Nephron (organoid): Measurements from ENCODE around the gene CHCHD6.

Source experiments
- H3K27ac Mint-ChIP-seq, 3 experiments: 2 replicates each; pipeline ENCODE4 v1.8.0; 2020; ENCODE audit warnings: mixed read lengths in 3 of 3, mild to moderate bottlenecking in 2 of 3, moderate library complexity in 1 of 3
- H3K27me3 Mint-ChIP-seq: 2 replicates; pipeline ENCODE4 v1.8.0; 2021; ENCODE audit warnings: low read depth, mild to moderate bottlenecking, moderate library complexity, mixed read lengths
- H3K36me3 Mint-ChIP-seq: 2 replicates; pipeline ENCODE4 v1.8.0; 2020; ENCODE audit warnings: low read depth, mixed read lengths
- H3K4me1 Mint-ChIP-seq: 2 replicates; pipeline ENCODE4 v1.8.0; 2020; ENCODE audit warnings: mixed read lengths
- H3K4me3 Mint-ChIP-seq, 3 experiments: 2 replicates each; pipeline ENCODE4 v1.8.0; 2020; ENCODE audit warnings: mild to moderate bottlenecking in 3 of 3, mixed read lengths in 3 of 3, moderate library complexity in 2 of 3
- H3K9me3 Mint-ChIP-seq: 2 replicates; pipeline ENCODE4 v1.8.0; 2020; ENCODE audit warnings: mixed read lengths
- TF ChIP-seq, protein P1 (sequence below), 3 experiments: fragments of 200-600 bp; sonication (generic); IDR thresholded peaks; one replicate each; pipeline ENCODE4 v1.5.0; 2021; ENCODE audit warnings: antibody characterized with exemption in 3 of 3; ENCODE audit not compliant: unreplicated experiment in 3 of 3

Gene CHCHD6

DNA sequence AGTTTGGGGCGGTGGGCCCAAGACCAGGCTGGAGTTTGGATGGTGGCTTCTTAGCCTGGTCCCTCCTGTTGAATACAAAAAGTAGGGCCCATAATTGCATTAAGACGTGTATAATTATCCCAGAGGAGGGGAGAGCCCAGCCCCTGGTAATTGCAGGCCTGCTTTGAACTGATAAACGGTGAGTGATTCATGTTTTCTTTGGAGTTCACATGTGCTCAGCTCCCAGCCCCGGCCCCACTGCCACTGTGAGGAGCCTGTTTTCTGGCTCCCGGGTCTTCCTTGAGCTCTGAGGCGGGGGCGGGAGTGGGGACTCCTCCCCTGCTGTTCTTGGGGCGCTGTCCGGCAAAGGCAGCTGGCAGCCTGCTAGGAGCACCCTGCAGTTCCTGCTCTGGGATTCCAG, 282.0 kb downstream of the CHCHD6 start:
- TF ChIP-seq, protein P1, sequence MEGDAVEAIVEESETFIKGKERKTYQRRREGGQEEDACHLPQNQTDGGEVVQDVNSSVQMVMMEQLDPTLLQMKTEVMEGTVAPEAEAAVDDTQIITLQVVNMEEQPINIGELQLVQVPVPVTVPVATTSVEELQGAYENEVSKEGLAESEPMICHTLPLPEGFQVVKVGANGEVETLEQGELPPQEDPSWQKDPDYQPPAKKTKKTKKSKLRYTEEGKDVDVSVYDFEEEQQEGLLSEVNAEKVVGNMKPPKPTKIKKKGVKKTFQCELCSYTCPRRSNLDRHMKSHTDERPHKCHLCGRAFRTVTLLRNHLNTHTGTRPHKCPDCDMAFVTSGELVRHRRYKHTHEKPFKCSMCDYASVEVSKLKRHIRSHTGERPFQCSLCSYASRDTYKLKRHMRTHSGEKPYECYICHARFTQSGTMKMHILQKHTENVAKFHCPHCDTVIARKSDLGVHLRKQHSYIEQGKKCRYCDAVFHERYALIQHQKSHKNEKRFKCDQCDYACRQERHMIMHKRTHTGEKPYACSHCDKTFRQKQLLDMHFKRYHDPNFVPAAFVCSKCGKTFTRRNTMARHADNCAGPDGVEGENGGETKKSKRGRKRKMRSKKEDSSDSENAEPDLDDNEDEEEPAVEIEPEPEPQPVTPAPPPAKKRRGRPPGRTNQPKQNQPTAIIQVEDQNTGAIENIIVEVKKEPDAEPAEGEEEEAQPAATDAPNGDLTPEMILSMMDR (IDR thresholded peaks at IDR 0.05; ENCODE audit: unreplicated experiment in 3 of 3) = no peak
- peak overlapping the region; percentile 59 to 82 (median 75) for H3K4me3 Mint-ChIP-seq
- H3K4me1 Mint-ChIP-seq = peaks cover 17% of the 10 kb centered on the region
- peaks cover 3% of the 10 kb centered on the region for H3K36me3 Mint-ChIP-seq
- no peaks in the 10 kb centered on the region for H3K9me3 Mint-ChIP-seq
- H3K27me3 Mint-ChIP-seq = peaks cover 15% of the 10 kb centered on the region
- H3K27ac Mint-ChIP-seq = no peak overlapping the region

DNA sequence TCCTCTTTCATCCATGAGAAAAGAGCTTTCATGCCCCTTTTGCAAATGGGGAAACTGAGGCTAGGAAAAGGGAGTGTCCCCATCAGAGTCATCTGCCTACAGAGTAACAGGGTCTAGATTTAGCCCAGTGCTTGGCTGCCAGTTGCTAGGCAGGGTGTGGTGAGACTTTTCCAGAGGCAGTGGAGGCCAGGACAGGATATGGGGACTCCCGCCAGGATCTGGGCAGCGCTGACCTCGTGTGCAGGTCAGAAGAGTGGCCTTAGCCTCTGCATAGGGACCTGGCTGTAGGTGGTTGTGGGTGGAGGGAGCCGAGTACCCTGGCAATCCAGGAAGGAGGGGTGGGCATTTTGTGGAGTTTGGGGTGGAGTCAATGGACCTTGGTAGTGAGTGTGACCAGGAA, 283.1 kb downstream of the CHCHD6 start:
- no peak overlapping the region for H3K4me3 Mint-ChIP-seq

DNA sequence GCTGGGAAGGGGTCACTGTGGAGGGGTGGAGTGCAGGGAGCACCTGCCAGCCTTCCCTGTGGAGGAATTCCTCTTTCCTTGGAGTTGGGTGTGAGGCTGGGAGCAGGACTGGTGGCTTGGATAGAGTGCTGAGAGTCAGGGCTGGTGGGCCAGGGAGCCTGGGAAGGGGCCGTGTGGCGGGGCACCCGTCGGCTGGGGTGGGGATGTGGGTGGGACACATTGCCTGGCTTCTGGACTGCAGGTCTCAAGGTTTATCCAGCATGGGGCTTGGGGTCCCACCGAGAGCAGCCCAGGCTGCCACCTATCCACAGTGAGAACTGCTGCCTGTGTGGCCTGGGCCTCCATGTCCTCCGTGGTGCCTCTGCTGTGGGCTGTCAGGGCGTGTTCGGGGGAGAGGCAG, 283.6 kb downstream of the CHCHD6 start:
- Mint-ChIP-seq H3K36me3 (peaks cover 3% of the 10 kb centered on the region), H3K4me1 (peaks cover 17% of the 10 kb centered on the region), H3K27me3 (no peaks in the 10 kb centered on the region), H3K9me3 (no peaks in the 10 kb centered on the region), H3K27ac (no peak overlapping the region), H3K4me3 (peak overlapping the region in 1 of 3 experiments; percentile 40)
- TF ChIP-seq, protein P1 (IDR thresholded peaks at IDR 0.05; ENCODE audit: unreplicated experiment in 3 of 3) = no peak

More for the DNA sequence above, 283.1 kb downstream of the CHCHD6 start:
- H3K36me3 Mint-ChIP-seq = peaks cover 3% of the 10 kb centered on the region
- H3K27me3 Mint-ChIP-seq = peaks cover 4% of the 10 kb centered on the region
- H3K27ac Mint-ChIP-seq = no peak overlapping the region
- H3K9me3 Mint-ChIP-seq = no peaks in the 10 kb centered on the region
- peaks cover 17% of the 10 kb centered on the region for H3K4me1 Mint-ChIP-seq
- TF ChIP-seq, protein P1 (IDR thresholded peaks at IDR 0.05; ENCODE audit: unreplicated experiment in 3 of 3) = no peak

DNA sequence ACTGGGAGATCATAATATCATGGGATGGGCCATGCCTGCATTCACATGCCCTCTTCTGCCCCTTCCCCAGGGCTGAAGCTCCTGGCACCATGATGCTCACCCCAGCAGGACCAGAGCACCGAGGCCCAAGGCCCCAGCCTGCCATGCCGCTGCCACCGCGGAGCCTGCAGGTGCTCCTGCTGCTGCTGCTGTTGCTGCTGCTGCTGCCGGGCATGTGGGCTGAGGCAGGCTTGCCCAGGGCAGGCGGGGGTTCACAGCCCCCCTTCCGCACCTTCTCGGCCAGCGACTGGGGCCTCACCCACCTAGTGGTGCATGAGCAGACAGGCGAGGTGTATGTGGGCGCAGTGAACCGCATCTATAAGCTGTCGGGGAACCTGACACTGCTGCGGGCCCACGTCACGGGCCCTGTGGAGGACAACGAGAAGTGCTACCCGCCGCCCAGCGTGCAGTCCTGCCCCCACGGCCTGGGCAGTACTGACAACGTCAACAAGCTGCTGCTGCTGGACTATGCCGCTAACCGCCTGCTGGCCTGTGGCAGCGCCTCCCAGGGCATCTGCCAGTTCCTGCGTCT, 284.5 kb downstream of the CHCHD6 start:
- Mint-ChIP-seq H3K27me3 (no peaks in the 10 kb centered on the region), H3K9me3 (no peaks in the 10 kb centered on the region), H3K4me1 (peaks cover 17% of the 10 kb centered on the region), H3K4me3 (no peak overlapping the region), H3K27ac (no peak overlapping the region), H3K36me3 (peaks cover 3% of the 10 kb centered on the region)
- TF ChIP-seq, protein P1 (IDR thresholded peaks at IDR 0.05; ENCODE audit: unreplicated experiment in 3 of 3) = no peak

DNA sequence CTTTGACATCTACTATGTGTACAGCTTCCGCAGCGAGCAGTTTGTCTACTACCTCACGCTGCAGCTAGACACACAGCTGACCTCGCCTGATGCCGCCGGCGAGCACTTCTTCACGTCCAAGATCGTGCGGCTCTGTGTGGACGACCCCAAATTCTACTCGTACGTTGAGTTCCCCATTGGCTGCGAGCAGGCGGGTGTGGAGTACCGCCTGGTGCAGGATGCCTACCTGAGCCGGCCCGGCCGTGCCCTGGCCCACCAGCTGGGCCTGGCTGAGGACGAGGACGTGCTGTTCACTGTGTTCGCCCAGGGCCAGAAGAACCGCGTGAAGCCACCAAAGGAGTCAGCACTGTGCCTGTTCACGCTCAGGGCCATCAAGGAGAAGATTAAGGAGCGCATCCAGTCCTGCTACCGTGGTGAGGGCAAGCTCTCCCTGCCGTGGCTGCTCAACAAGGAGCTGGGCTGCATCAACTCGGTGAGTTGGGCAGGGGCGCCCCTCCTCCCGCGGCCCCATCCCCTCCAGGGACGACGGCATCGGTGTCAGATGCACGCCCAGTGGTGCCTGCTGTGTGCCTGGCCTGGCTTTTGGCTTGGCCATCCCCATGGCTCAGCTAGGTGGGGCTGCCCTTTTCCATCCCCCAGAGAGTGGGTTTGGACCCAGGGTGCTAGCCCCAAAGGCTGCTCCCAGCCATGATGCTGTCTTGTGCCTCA, 285.4 kb downstream of the CHCHD6 start:
- no peaks in the 10 kb centered on the region for H3K27me3 Mint-ChIP-seq
- peaks cover 24% of the 10 kb centered on the region for H3K4me1 Mint-ChIP-seq
- TF ChIP-seq, protein P1 (IDR thresholded peaks at IDR 0.05; ENCODE audit: unreplicated experiment in 3 of 3) = no peak
- H3K27ac Mint-ChIP-seq = no peak overlapping the region
- H3K9me3 Mint-ChIP-seq = no peaks in the 10 kb centered on the region
- H3K36me3 Mint-ChIP-seq = peaks cover 7% of the 10 kb centered on the region
- H3K4me3 Mint-ChIP-seq = no peak overlapping the region
